ENCODE measurements around the gene C2orf92.

C2orf92 gene

GRCh38 chr2:97712693-97713295, 43.3 kb downstream of the C2orf92 start:
- H3K4me3 ChIP-seq (ENCODE audit: low read depth, low read length), result no peak overlapping the region
- H3K4me1 ChIP-seq (ENCODE audit: control insufficient read depth, insufficient read depth, low read length), result peaks cover 2% of the 10 kb centered on the region
- H3K9ac ChIP-seq (ENCODE audit: low read depth, low read length), result no peak overlapping the region
- H3K36me3 ChIP-seq (ENCODE audit: control insufficient read depth, insufficient read depth, low read length), result no peaks in the 10 kb centered on the region
- H3K9me3 ChIP-seq (ENCODE audit: control insufficient read depth, insufficient read depth, low read length), result no peaks in the 10 kb centered on the region
- H3K27me3 ChIP-seq (ENCODE audit: control insufficient read depth, insufficient read depth, low read length), result no peaks in the 10 kb centered on the region

GRCh38 chr2:97713296-97714083, 44.0 kb downstream of the C2orf92 start, which contains the start of gene ZAP70:
ZAP70 (plus strand) TSS chr2:97713576; CDS start chr2:97724037, 10,461 bp downstream.
- Histone ChIP-seq H3K36me3 (ENCODE audit: control insufficient read depth, insufficient read depth, low read length) (no peaks in the 10 kb centered on the region), H3K27me3 (ENCODE audit: control insufficient read depth, insufficient read depth, low read length) (no peaks in the 10 kb centered on the region), H3K9me3 (ENCODE audit: control insufficient read depth, insufficient read depth, low read length) (no peaks in the 10 kb centered on the region), H3K9ac (ENCODE audit: low read depth, low read length) (no peak within 1 kb of the TSS), H3K4me1 (ENCODE audit: control insufficient read depth, insufficient read depth, low read length) (peaks cover 2% of the 10 kb centered on the region), H3K4me3 (ENCODE audit: low read depth, low read length) (no peak within 1 kb of the TSS)

- Histone ChIP-seq H3K9me3 (ENCODE audit: control insufficient read depth, insufficient read depth, low read length) (no peaks in the 10 kb centered on the region), H3K27me3 (ENCODE audit: control insufficient read depth, insufficient read depth, low read length) (no peaks in the 10 kb centered on the region), H3K36me3 (ENCODE audit: control insufficient read depth, insufficient read depth, low read length) (no peaks in the 10 kb centered on the region), H3K9ac (ENCODE audit: low read depth, low read length) (no peak overlapping the region), H3K4me3 (ENCODE audit: low read depth, low read length) (no peak overlapping the region), H3K4me1 (ENCODE audit: control insufficient read depth, insufficient read depth, low read length) (peaks cover 2% of the 10 kb centered on the region)
Observed at GRCh38 chr2:97714084-97714949, 44.8 kb downstream of the C2orf92 start.

- no peak overlapping the region for H3K9ac ChIP-seq (ENCODE audit: low read depth, low read length)
- H3K4me3 ChIP-seq (ENCODE audit: low read depth, low read length), result no peak overlapping the region
- no peaks in the 10 kb centered on the region for H3K9me3 ChIP-seq (ENCODE audit: control insufficient read depth, insufficient read depth, low read length)
- H3K4me1 ChIP-seq (ENCODE audit: control insufficient read depth, insufficient read depth, low read length), result peaks cover 6% of the 10 kb centered on the region
- no peaks in the 10 kb centered on the region for H3K27me3 ChIP-seq (ENCODE audit: control insufficient read depth, insufficient read depth, low read length)
- H3K36me3 ChIP-seq (ENCODE audit: control insufficient read depth, insufficient read depth, low read length), result no peaks in the 10 kb centered on the region
Observed at GRCh38 chr2:97714950-97715652, 45.6 kb downstream of the C2orf92 start.

- H3K9ac ChIP-seq (ENCODE audit: low read depth, low read length), result no peak overlapping the region
- no peaks in the 10 kb centered on the region for H3K9me3 ChIP-seq (ENCODE audit: control insufficient read depth, insufficient read depth, low read length)
- no peaks in the 10 kb centered on the region for H3K36me3 ChIP-seq (ENCODE audit: control insufficient read depth, insufficient read depth, low read length)
- H3K4me3 ChIP-seq (ENCODE audit: low read depth, low read length), result no peak overlapping the region
- no peaks in the 10 kb centered on the region for H3K27me3 ChIP-seq (ENCODE audit: control insufficient read depth, insufficient read depth, low read length)
- peaks cover 9% of the 10 kb centered on the region for H3K4me1 ChIP-seq (ENCODE audit: control insufficient read depth, insufficient read depth, low read length)
Observed at GRCh38 chr2:97715951-97716694, 46.6 kb downstream of the C2orf92 start.

GRCh38 chr2:97716695-97717612, 47.4 kb downstream of the C2orf92 start:
- Histone ChIP-seq H3K36me3 (ENCODE audit: control insufficient read depth, insufficient read depth, low read length) (no peaks in the 10 kb centered on the region), H3K9ac (ENCODE audit: low read depth, low read length) (no peak overlapping the region), H3K27me3 (ENCODE audit: control insufficient read depth, insufficient read depth, low read length) (no peaks in the 10 kb centered on the region), H3K4me1 (ENCODE audit: control insufficient read depth, insufficient read depth, low read length) (peaks cover 10% of the 10 kb centered on the region), H3K9me3 (ENCODE audit: control insufficient read depth, insufficient read depth, low read length) (no peaks in the 10 kb centered on the region), H3K4me3 (ENCODE audit: low read depth, low read length) (no peak overlapping the region)

GRCh38 chr2:97717613-97717995, 48.1 kb downstream of the C2orf92 start:
- H3K4me3 ChIP-seq (ENCODE audit: low read depth, low read length), result no peak overlapping the region
- H3K27me3 ChIP-seq (ENCODE audit: control insufficient read depth, insufficient read depth, low read length), result no peaks in the 10 kb centered on the region
- no peaks in the 10 kb centered on the region for H3K9me3 ChIP-seq (ENCODE audit: control insufficient read depth, insufficient read depth, low read length)
- peaks cover 10% of the 10 kb centered on the region for H3K4me1 ChIP-seq (ENCODE audit: control insufficient read depth, insufficient read depth, low read length)
- H3K36me3 ChIP-seq (ENCODE audit: control insufficient read depth, insufficient read depth, low read length), result no peaks in the 10 kb centered on the region
- H3K9ac ChIP-seq (ENCODE audit: low read depth, low read length), result no peak overlapping the region

- H3K4me1 ChIP-seq (ENCODE audit: control insufficient read depth, insufficient read depth, low read length), result peaks cover 10% of the 10 kb centered on the region
- no peaks in the 10 kb centered on the region for H3K9me3 ChIP-seq (ENCODE audit: control insufficient read depth, insufficient read depth, low read length)
- no peaks in the 10 kb centered on the region for H3K27me3 ChIP-seq (ENCODE audit: control insufficient read depth, insufficient read depth, low read length)
- H3K36me3 ChIP-seq (ENCODE audit: control insufficient read depth, insufficient read depth, low read length), result no peaks in the 10 kb centered on the region
- no peak overlapping the region for H3K4me3 ChIP-seq (ENCODE audit: low read depth, low read length)
- no peak overlapping the region for H3K9ac ChIP-seq (ENCODE audit: low read depth, low read length)
Observed at GRCh38 chr2:97718051-97718882, 48.8 kb downstream of the C2orf92 start.

GRCh38 chr2:97718942-97719341, 49.4 kb downstream of the C2orf92 start:
- Histone ChIP-seq H3K4me3 (ENCODE audit: low read depth, low read length) (no peak overlapping the region), H3K9ac (ENCODE audit: low read depth, low read length) (no peak overlapping the region), H3K36me3 (ENCODE audit: control insufficient read depth, insufficient read depth, low read length) (no peaks in the 10 kb centered on the region), H3K9me3 (ENCODE audit: control insufficient read depth, insufficient read depth, low read length) (no peaks in the 10 kb centered on the region), H3K4me1 (ENCODE audit: control insufficient read depth, insufficient read depth, low read length) (peaks cover 10% of the 10 kb centered on the region), H3K27me3 (ENCODE audit: control insufficient read depth, insufficient read depth, low read length) (no peaks in the 10 kb centered on the region)
